WTC11 (cell line): Measurements from ENCODE around the gene GABRB2. TPM values are rescaled to one million over a fixed set of nuclear protein-coding genes. Genes with fewer than 3 reads are reported as not detected.

ENCODE experiments used
- ATAC-seq: fragments of 200-7000 bp; cut with Tn5 transposase; 2 replicates; pipeline ENCODE4 v1.10.0; 2021; ENCODE audit warnings: mild to moderate bottlenecking, moderate library complexity
- CTCF ChIA-PET: fragments of 300-600 bp; sonication (Branson Sonifier 250); formaldehyde crosslinking; loops from one replicate; lab custom pipeline; 2021; ENCODE audit warnings: antibody characterized with exemption; lab: Charles Lee
- POLR2A ChIA-PET: fragments of 350-600 bp; sonication (Branson Sonifier 250); formaldehyde crosslinking; loops from one replicate; lab custom pipeline; 2021; ENCODE audit warnings: antibody characterized with exemption; lab: Charles Lee
- DNase-seq: peaks from one replicate; pipeline ENCODE4 v3.0.0; 2021; ENCODE audit warnings: low spot score
- H3K27ac Mint-ChIP-seq: 2 replicates; pipeline ENCODE4 v1.8.0; 2021; ENCODE audit warnings: mixed read lengths
- H3K27me3 Mint-ChIP-seq: 2 replicates; pipeline ENCODE4 v1.8.0; 2021; ENCODE audit warnings: low read depth, mild to moderate bottlenecking, moderate library complexity, mixed read lengths
- H3K36me3 Mint-ChIP-seq: 2 replicates; pipeline ENCODE4 v1.8.0; 2021; ENCODE audit warnings: mixed read lengths
- H3K4me1 Mint-ChIP-seq: 2 replicates; pipeline ENCODE4 v1.8.0; 2022; ENCODE audit warnings: mixed read lengths
- H3K4me3 Mint-ChIP-seq: 2 replicates; pipeline ENCODE4 v1.8.0; 2021; ENCODE audit warnings: mild to moderate bottlenecking, moderate library complexity, mixed read lengths
- H3K9me3 Mint-ChIP-seq: 2 replicates; pipeline ENCODE4 v1.8.0; 2021; ENCODE audit warnings: mixed read lengths
- CTCF ChIP-seq: fragments of 200-600 bp; IDR thresholded peaks from 2 replicates; pipeline ENCODE4 v1.8.0; 2022; ENCODE audit warnings: antibody characterized with exemption
- E2F1 ChIP-seq: sonication (generic); formaldehyde crosslinking; IDR thresholded peaks from 2 replicates; pipeline ENCODE4 v1.8.0; 2022; ENCODE audit warnings: mild to moderate bottlenecking, missing genetic modification reagents
- E2F4 ChIP-seq: sonication (generic); formaldehyde crosslinking; IDR thresholded peaks from 2 replicates; pipeline ENCODE4 v1.8.1; 2022; ENCODE audit warnings: low read depth, mild to moderate bottlenecking, moderate library complexity, missing genetic modification reagents, borderline replicate concordance
- ETV6 ChIP-seq: sonication (generic); formaldehyde crosslinking; IDR thresholded peaks from 2 replicates; pipeline ENCODE4 v1.8.1; 2022; ENCODE audit warnings: mild to moderate bottlenecking, missing genetic modification reagents
- FOXP4 ChIP-seq: sonication (generic); formaldehyde crosslinking; IDR thresholded peaks from 2 replicates; pipeline ENCODE4 v1.8.0; 2022; ENCODE audit warnings: mild to moderate bottlenecking, missing genetic modification reagents
- HMGXB4 ChIP-seq: sonication (generic); formaldehyde crosslinking; IDR thresholded peaks from 2 replicates; pipeline ENCODE4 v1.8.1; 2023; ENCODE audit warnings: mild to moderate bottlenecking, moderate library complexity, missing genetic modification reagents
- JUN ChIP-seq: sonication (generic); formaldehyde crosslinking; IDR thresholded peaks from 2 replicates; pipeline ENCODE4 v1.8.0; 2023; ENCODE audit warnings: mild to moderate bottlenecking, missing genetic modification reagents
- NFATC4 ChIP-seq: fragments of 250-450 bp; sonication (Bioruptor Pico); IDR thresholded peaks from 2 replicates; pipeline ENCODE4 v1.9.0; 2021; ENCODE audit warnings: mild to moderate bottlenecking
- PRRX2 ChIP-seq: fragments of 250-450 bp; sonication (Bioruptor Pico); IDR thresholded peaks from 2 replicates; pipeline ENCODE4 v1.8.0; 2021; ENCODE audit warnings: mild to moderate bottlenecking
- SMAD4 ChIP-seq: sonication (generic); formaldehyde crosslinking; IDR thresholded peaks from 2 replicates; pipeline ENCODE4 v1.8.0; 2022; ENCODE audit warnings: mild to moderate bottlenecking, missing genetic modification reagents
- TCF7 ChIP-seq: sonication (generic); formaldehyde crosslinking; IDR thresholded peaks from 2 replicates; pipeline ENCODE4 v1.8.0; 2022; ENCODE audit warnings: mild to moderate bottlenecking, low read depth, missing genetic modification reagents, moderate library complexity
- ZBTB21 ChIP-seq: sonication (generic); formaldehyde crosslinking; IDR thresholded peaks from 2 replicates; pipeline ENCODE4 v1.8.1; 2023; ENCODE audit warnings: mild to moderate bottlenecking, missing genetic modification reagents, borderline replicate concordance
- ZBTB43 ChIP-seq: sonication (generic); formaldehyde crosslinking; IDR thresholded peaks from 2 replicates; pipeline ENCODE4 v1.8.1; 2023; ENCODE audit warnings: mild to moderate bottlenecking, missing genetic modification reagents
- ZNF263 ChIP-seq: sonication (generic); formaldehyde crosslinking; IDR thresholded peaks from 2 replicates; pipeline ENCODE4 v1.8.1; 2022; ENCODE audit warnings: low read depth, mild to moderate bottlenecking, moderate library complexity, missing genetic modification reagents
- ZNF281 ChIP-seq: sonication (generic); formaldehyde crosslinking; IDR thresholded peaks from 2 replicates; pipeline ENCODE4 v1.8.0; 2023; ENCODE audit warnings: mild to moderate bottlenecking, missing genetic modification reagents
- ZNF317 ChIP-seq: sonication (generic); formaldehyde crosslinking; IDR thresholded peaks from 2 replicates; pipeline ENCODE4 v1.8.1; 2023; ENCODE audit warnings: low read depth, mild to moderate bottlenecking, moderate library complexity, missing genetic modification reagents, borderline replicate concordance
- ZNF512 ChIP-seq: sonication (generic); formaldehyde crosslinking; IDR thresholded peaks from 2 replicates; pipeline ENCODE4 v1.8.1; 2022; ENCODE audit warnings: missing genetic modification reagents, borderline replicate concordance
- ZSCAN18 ChIP-seq: fragments of 250-450 bp; sonication (Bioruptor Pico); IDR thresholded peaks from 2 replicates; pipeline ENCODE4 v2.1.2; 2022; ENCODE audit warnings: mild to moderate bottlenecking, moderate library complexity
- total RNA-seq: library from RNA; stranded (reverse); gene quantifications from 3 replicates; pipeline ENCODE4 v1.2.3, GENCODE V29; 2021

The GABRB2 gene
- total RNA-seq, 1 experiment from 2014 or later, result 0.79 TPM

- H3K36me3 Mint-ChIP-seq, result peaks cover 5% of the 10 kb centered on the region
- ChIA-PET CTCF (no interaction called here), POLR2A (no interaction called here)
- no peak for TF ChIP-seq NFATC4 (CRISPR knock-in tag)
- TF ChIP-seq E2F4 (CRISPR knock-in tag), result no peak
- no peak for TF ChIP-seq TCF7
- no peak for TF ChIP-seq SMAD4 (CRISPR knock-in tag)
- no peak for TF ChIP-seq ETV6 (CRISPR knock-in tag)
- no peak for TF ChIP-seq ZBTB21 (CRISPR knock-in tag)
- TF ChIP-seq ZNF263 (CRISPR knock-in tag), result no peak
- no peak for TF ChIP-seq HMGXB4 (CRISPR knock-in tag)
- no peak for TF ChIP-seq ZNF317 (CRISPR knock-in tag)
- no peak for TF ChIP-seq JUN (CRISPR knock-in tag)
- no peak for TF ChIP-seq ZNF512 (CRISPR knock-in tag)
- TF ChIP-seq ZNF281 (CRISPR knock-in tag), result no peak
- no peak for TF ChIP-seq CTCF
- no peak for TF ChIP-seq PRRX2 (CRISPR knock-in tag)
- TF ChIP-seq FOXP4 (CRISPR knock-in tag), result no peak
- TF ChIP-seq ZSCAN18 (CRISPR knock-in tag), result no peak
- TF ChIP-seq ZBTB43 (CRISPR knock-in tag), result no peak
- TF ChIP-seq E2F1 (CRISPR knock-in tag), result no peak
- H3K4me1 Mint-ChIP-seq, result 0 out of 2 replicates have a peak, but pooled peaks cover 3% of the 10 kb centered on the region
- DNase-seq, result no peak
- H3K9me3 Mint-ChIP-seq, result peaks cover 31% of the 10 kb centered on the region
- ATAC-seq, result no peak
- no peak overlapping the region for H3K27ac Mint-ChIP-seq
- no peak overlapping the region for H3K4me3 Mint-ChIP-seq
- no peaks in the 10 kb centered on the region for H3K27me3 Mint-ChIP-seq
Measured at GRCh38 chr5:161266954-161267353, 279.6 kb downstream of the GABRB2 start.
